HG03097 (cell line): Measurements from ENCODE around the gene DENND6A.

Experiments
- ATAC-seq: cut with Tn5 transposase; IDR thresholded peaks from one replicate; pipeline ENCODE4 v1.9.1; 2021; ENCODE audit not compliant: unreplicated experiment, low FRiP score

DENND6A gene

GRCh38 chr3:57582474-57583168, 110.3 kb downstream of the DENND6A start:
- no peak for ATAC-seq

DNA sequence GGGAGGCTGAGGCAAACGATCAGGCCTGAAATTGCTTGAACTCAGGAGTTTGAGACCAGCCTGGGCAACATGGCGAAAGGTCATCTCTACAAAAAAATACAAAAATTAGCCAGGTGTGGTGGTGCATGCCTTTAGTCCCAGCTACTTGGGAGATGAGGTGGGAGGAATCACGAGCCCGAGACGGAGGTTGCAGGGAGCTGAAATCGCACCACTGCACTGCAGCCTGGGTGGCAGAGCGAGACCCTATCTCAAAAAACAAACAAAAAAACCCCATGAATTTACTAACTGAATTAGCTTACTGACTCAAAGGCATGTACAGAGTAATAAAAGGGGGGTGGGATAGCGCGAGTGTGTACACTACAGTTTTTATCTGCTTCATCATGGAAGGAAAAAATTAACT, 115.1 kb downstream of the DENND6A start:
- ATAC-seq, result no peak

GRCh38 chr3:57575966-57576626, 116.8 kb downstream of the DENND6A start:
- ATAC-seq, result no peak
